H54 (cell line): ENCODE data around the gene STUM.
A peak's percentile ranks its signal among the peaks of the same experiment; 100 is the strongest.

Experiments used
- DNase-seq: peaks from one replicate; pipeline ENCODE4 v3.0.0; 2011; ENCODE audit warnings: low spot score, mixed read lengths; ENCODE audit not compliant: insufficient read length
- FAIRE-seq: peaks from 3 replicates; lab custom pipeline; 2011; peaks lifted over from hg19 to GRCh38; lab: Jason Lieb, UNC
- POLR2A ChIP-seq: IDR thresholded peaks from 2 replicates; pipeline ENCODE4 v1.6.1; 2011; ENCODE audit warnings: low read depth, mild to moderate bottlenecking, low read length

STUM gene

DNA sequence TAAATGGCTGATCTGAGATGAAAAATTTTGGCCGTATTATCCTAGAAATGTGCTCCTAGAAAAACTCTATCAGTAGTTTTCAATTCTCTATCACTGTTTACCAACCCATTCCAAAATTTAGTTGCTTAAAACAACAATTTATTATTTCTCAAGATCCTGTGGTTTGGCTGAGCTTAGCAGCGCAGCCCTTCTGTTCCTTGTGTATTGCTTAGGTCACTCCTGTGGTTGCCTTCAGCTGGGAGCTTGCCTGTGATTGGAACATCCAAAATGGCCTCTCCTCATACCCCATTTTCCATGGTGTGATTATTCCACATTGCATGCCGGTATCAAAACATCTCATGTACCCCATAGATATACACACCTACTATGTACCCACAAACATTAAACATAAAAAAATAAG lies 22.8 kb upstream of the STUM start:
- FAIRE-seq, result no peak

GRCh38 chr1:226526801-226527595 lies 21.6 kb upstream of the STUM start:
- FAIRE-seq (no peak), DNase-seq (peak; percentile 68)
- no peak; the same call in 1 of the 2 replicates for TF ChIP-seq POLR2A

More for the DNA sequence above, 22.8 kb upstream of the STUM start:
- no peak for TF ChIP-seq POLR2A
- no peak for DNase-seq

DNA sequence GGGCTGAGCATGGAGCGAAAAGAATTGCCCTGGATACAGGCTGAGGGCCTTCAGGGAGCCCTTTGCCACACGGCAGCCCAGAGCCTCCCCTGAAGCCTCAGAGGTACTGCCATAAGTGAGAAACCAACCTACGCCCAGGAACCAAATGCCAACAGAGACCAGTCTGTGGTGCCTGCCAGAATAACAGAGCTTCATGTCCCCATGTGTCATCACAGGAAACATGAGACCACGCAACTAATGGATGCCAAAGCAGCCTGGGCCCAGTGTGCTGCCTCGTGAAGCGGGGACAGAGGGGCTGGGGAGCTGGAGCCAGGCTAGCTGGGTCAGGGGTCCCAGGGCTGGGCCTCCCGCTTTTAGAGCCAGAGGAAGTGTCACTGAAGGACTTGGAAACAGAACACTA lies 18.7 kb upstream of the STUM start:
- no peak for TF ChIP-seq POLR2A
- FAIRE-seq (no peak), DNase-seq (no peak)

GRCh38 chr1:226530591-226530990 lies 18.0 kb upstream of the STUM start:
- DNase-seq, result no peak
- FAIRE-seq, result no peak
- no peak for TF ChIP-seq POLR2A

GRCh38 chr1:226531360-226532093 lies 17.0 kb upstream of the STUM start:
- DNase-seq (no peak), FAIRE-seq (no peak)
- no peak for TF ChIP-seq POLR2A

DNA sequence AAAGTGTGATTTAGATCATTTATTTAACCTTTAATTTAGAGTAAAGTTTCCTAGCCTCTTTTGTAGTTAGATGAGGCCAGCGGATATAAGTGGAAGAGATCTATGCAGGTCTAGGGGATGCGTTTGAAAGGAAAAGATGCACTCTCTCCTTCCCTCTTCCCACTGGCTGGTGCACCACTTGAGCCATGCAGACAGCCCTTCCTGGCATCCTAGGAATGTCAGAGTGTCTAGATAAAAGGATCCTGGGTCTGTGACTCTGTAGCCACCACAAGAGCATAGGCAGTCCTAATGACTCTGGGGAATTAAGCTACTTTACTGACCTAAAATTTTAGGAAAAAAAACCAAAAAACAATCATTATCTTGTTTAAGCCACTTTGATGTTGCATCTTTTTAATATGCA lies 16.0 kb upstream of the STUM start:
- TF ChIP-seq POLR2A, result no peak
- DNase-seq (no peak), FAIRE-seq (no peak)

- no peak for DNase-seq
- TF ChIP-seq POLR2A, result no peak
- no peak for FAIRE-seq
These were observed 15.3 kb upstream of the STUM start for GRCh38 chr1:226533220-226533619.

GRCh38 chr1:226534098-226534497 lies 14.5 kb upstream of the STUM start:
- FAIRE-seq (no peak), DNase-seq (no peak)
- TF ChIP-seq POLR2A, result no peak

- TF ChIP-seq POLR2A, result no peak
These were observed 13.9 kb upstream of the STUM start for GRCh38 chr1:226534645-226535044.

GRCh38 chr1:226535666-226536065 lies 12.9 kb upstream of the STUM start:
- TF ChIP-seq POLR2A, result no peak
- FAIRE-seq (no peak), DNase-seq (no peak)

More at GRCh38 chr1:226534645-226535044, 13.9 kb upstream of the STUM start:
- no peak for FAIRE-seq
- DNase-seq, result no peak

- FAIRE-seq (no peak), DNase-seq (no peak)
- no peak for TF ChIP-seq POLR2A
These were observed 7.3 kb upstream of the STUM start for GRCh38 chr1:226541231-226541630.

GRCh38 chr1:226541631-226542622 lies 6.6 kb upstream of the STUM start:
- no peak for TF ChIP-seq POLR2A
- DNase-seq (no peak), FAIRE-seq (no peak)

DNA sequence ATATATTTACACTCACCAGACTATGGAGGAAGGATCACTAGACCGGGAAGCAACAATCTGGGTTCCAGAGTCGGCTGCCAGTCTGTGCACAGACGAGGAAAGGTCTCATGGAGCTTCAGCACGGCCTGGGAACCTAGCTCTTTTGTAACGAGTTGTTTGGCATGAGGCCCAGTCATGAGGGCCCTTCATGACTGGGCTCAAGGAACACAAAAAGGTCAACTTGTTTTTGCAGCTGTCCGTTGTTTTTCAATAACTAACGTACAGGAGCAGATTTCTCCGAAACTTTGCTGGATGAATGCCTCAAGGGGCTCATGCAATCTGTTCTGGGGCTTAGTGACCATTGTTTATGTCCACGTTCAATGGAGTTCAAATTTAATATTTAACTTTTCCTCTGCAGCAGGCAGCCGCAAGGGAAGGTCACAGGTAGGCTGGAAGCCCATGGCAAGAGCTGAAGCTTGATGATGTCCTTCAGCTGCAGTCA lies 5.9 kb upstream of the STUM start:
- no peak for DNase-seq
- FAIRE-seq, result no peak
- no peak for TF ChIP-seq POLR2A

DNA sequence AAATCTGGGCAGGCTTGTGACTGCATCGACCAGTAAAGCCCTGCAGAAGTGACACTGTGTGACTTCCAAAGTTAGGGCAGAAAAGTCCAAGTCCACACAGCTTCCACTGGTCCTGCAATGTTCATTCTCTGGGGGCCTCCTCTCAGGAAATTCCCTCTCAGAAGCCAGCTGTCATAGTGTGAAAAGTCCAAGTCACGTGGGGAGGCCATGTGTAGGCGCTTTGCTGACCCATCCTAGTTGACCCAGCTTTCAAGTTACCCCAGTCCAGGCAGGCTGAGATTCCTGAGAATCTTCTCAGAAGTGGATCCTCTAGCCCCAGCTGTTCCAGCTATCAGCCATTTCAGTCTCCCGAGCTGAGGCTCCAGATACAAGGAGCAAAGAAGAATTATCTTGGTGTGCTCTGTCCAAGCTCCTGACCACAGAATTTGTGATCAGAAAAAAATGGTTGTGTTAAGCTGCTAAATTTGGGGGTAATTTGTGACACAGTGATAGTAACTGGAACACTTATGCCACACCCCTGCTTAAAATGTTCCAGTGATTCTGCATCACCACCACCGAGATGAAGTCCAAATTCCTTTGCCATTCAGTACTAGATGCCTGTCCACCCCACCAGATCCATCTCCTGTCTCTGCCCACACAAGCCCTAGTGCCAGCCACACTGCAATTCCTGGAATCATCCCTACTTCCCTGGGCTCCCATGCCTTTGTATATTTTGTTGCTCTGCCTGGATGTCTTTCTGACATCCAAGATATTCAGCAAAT lies 2.5 kb upstream of the STUM start:
- FAIRE-seq (no peak), DNase-seq (no peak)
- TF ChIP-seq POLR2A, result no peak
